Parathyroid adenoma (tissue), 2 donors: ENCODE data around the gene CA9.
"Not testable (repeated sequence)": the region's sequence is repeated elsewhere in the genome, so short reads cannot be mapped to it uniquely, and the experiment has no call there.

Experiments used
- H2AFZ ChIP-seq: fragments of 300-600 bp; sonication (generic); one replicate; pipeline ENCODE4 v1.7.0; 2017; ENCODE audit warnings: antibody characterized with exemption, mild to moderate bottlenecking
- H3K27ac ChIP-seq: fragments of 300-600 bp; sonication (generic); one replicate; pipeline ENCODE4 v1.7.0; 2017
- H3K27me3 ChIP-seq: fragments of 300-600 bp; sonication (generic); one replicate; pipeline ENCODE4 v1.7.0; 2017; ENCODE audit warnings: low read length; ENCODE audit not compliant: control insufficient read depth, insufficient read depth
- H3K36me3 ChIP-seq: fragments of 300-600 bp; sonication (generic); one replicate; pipeline ENCODE4 v1.7.0; 2017; ENCODE audit warnings: low read length; ENCODE audit not compliant: control insufficient read depth, insufficient read depth
- H3K4me1 ChIP-seq: fragments of 300-600 bp; sonication (generic); one replicate; pipeline ENCODE4 v1.7.0; 2017; ENCODE audit warnings: control low read depth
- H3K4me2 ChIP-seq: fragments of 300-600 bp; sonication (generic); one replicate; pipeline ENCODE4 v1.7.0; 2017; ENCODE audit warnings: low read length
- H3K4me3 ChIP-seq: fragments of 300-600 bp; sonication (generic); one replicate; pipeline ENCODE4 v1.7.0; 2017; ENCODE audit warnings: low read depth, low read length
- H3K79me2 ChIP-seq: fragments of 300-600 bp; sonication (generic); one replicate; pipeline ENCODE4 v1.7.0; 2017; ENCODE audit warnings: control low read depth
- H3K9ac ChIP-seq: fragments of 300-600 bp; sonication (generic); one replicate; pipeline ENCODE4 v1.7.0; 2017; ENCODE audit warnings: mild to moderate bottlenecking
- H3K9me3 ChIP-seq: fragments of 300-600 bp; sonication (generic); one replicate; pipeline ENCODE4 v1.7.0; 2017; ENCODE audit warnings: low read length; ENCODE audit not compliant: control insufficient read depth
- TF ChIP-seq, protein P1 (sequence below): fragments of 300-600 bp; sonication (generic); IDR thresholded peaks from one replicate; pipeline ENCODE4 v1.7.0; 2017; ENCODE audit warnings: antibody characterized with exemption, mild to moderate bottlenecking
- donor health status: primary hyperparathyroidism.

CA9 gene

DNA sequence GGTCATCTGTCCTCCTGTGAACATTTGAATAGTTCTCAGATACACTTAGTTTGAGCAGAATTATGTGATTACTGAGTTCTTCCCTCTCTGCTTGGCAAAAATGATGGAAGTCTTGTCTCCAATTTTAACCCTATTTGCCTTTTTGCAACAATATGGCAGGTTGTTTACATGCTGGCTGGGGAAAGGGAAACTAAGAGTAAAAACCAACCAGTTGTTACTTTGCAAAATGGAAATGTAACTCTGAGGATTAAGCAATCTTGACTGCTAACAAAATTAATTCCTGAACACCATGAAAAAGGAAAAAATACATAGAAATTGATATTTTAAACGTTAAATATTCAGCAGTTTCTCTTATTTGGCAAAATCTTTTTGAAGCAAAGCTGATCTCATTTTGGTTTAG lies 34.1 kb upstream of the CA9 start:
- Histone ChIP-seq H3K9ac (no peak overlapping the region), H3K27me3 (no peaks in the 10 kb centered on the region), H3K27ac (no peak overlapping the region), H3K79me2 (no peaks in the 10 kb centered on the region), H3K4me3 (no peak overlapping the region), H3K36me3 (no peaks in the 10 kb centered on the region), H3K4me1 (no peaks in the 10 kb centered on the region), H2AFZ (no peak overlapping the region), H3K4me2 (no peak overlapping the region), H3K9me3 (no peaks in the 10 kb centered on the region)
- TF ChIP-seq, protein P1, sequence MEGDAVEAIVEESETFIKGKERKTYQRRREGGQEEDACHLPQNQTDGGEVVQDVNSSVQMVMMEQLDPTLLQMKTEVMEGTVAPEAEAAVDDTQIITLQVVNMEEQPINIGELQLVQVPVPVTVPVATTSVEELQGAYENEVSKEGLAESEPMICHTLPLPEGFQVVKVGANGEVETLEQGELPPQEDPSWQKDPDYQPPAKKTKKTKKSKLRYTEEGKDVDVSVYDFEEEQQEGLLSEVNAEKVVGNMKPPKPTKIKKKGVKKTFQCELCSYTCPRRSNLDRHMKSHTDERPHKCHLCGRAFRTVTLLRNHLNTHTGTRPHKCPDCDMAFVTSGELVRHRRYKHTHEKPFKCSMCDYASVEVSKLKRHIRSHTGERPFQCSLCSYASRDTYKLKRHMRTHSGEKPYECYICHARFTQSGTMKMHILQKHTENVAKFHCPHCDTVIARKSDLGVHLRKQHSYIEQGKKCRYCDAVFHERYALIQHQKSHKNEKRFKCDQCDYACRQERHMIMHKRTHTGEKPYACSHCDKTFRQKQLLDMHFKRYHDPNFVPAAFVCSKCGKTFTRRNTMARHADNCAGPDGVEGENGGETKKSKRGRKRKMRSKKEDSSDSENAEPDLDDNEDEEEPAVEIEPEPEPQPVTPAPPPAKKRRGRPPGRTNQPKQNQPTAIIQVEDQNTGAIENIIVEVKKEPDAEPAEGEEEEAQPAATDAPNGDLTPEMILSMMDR: no peak

DNA sequence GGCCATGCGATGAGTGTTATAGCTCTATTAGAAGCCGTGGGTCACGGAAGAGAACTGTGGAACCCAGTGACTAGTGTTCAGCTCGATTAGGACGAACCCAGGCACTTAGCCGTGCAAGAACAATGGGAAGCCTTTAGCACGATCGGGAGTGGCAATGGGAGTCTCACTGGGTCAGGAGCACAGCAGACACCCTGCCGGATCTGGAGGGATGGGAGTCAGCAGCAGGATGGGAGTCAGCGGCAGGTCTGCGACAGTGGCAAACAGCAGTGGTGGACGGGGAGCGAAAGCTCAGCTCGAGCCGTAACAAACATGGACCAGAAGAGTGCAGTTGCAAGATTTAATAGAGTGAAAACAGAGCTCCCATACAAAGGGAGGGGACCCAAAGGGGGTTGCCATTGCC lies 33.3 kb upstream of the CA9 start:
- not testable (repeated sequence) for H3K4me1 ChIP-seq, H3K79me2 ChIP-seq, H3K27me3 ChIP-seq, H3K4me3 ChIP-seq, H3K9ac ChIP-seq, H3K36me3 ChIP-seq, H3K27ac ChIP-seq, H3K9me3 ChIP-seq, H3K4me2 ChIP-seq, H2AFZ ChIP-seq

DNA sequence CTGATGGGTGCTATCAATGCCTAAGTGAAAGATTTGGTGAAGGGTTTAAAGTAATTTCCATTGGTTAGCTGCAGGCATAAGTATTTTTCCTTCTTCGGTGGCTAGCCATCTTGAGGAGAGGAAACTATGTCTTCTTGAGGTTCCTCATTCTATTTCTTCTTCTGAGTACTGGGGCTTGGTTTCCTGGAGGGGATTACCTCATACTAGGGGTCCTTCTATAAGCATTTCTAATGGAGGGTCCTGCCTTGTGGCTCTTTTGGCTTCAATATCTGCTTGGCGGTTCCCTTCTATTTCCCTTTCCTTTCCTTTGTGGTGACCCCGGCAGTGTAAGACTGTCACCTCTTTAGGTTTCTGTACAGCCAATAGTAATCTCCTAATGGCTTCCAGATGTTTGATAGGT lies 32.2 kb upstream of the CA9 start:
- H3K79me2 ChIP-seq, H3K27ac ChIP-seq: not testable (repeated sequence)

DNA sequence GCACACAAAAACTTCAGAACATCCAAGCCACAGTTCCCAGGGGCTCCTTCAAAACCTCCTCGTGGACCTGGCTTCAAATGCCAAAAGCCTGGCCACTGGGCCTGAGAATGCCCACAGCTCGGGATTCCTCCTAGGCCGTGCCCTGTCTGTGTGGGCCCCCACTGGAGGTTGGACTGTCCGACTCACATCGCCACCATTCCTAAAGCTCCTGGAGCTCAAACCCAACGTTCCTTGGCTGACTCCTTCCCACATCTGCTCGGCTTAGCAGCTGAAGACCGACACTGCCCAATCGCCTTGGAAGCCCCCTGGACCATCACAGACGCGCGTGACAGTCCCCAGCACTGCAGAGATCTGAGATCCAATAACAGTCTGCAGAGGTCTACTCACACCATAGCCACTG lies 30.7 kb upstream of the CA9 start:
- Histone ChIP-seq H3K79me2 (no peaks in the 10 kb centered on the region), H3K9me3 (no peaks in the 10 kb centered on the region), H3K27me3 (no peaks in the 10 kb centered on the region), H3K4me3 (no peak overlapping the region), H3K27ac (no peak overlapping the region), H3K9ac (no peak overlapping the region), H3K4me1 (peaks cover 3% of the 10 kb centered on the region), H2AFZ (no peak overlapping the region), H3K36me3 (no peaks in the 10 kb centered on the region), H3K4me2 (no peak overlapping the region)
- TF ChIP-seq, protein P1: no peak

More for the DNA sequence above, 32.2 kb upstream of the CA9 start:
- not testable (repeated sequence) for H3K4me2 ChIP-seq, H3K9ac ChIP-seq, H3K4me3 ChIP-seq, H3K27me3 ChIP-seq, H2AFZ ChIP-seq, H3K36me3 ChIP-seq, H3K4me1 ChIP-seq, H3K9me3 ChIP-seq

DNA sequence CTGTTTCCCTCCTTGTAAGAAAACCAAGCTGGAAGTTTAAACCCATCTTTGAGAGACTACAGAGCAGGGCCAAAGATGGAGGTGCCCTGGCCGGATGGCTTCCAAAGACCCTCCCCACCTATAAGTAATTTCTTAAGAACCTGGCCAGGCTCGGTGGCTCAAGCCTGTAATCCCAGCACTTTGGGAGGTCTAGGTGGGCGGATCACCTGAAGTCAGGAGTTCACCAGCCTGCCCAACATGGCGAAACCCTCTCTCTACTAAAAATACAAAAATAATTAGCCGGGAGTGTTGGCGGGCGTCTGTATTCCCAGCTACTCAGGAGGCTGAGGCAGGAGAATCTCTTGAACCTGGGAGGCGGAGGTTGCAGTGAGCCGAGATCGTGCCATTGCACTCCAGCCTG lies 28.0 kb upstream of the CA9 start:
- peak overlapping the region; percentile 94 for H3K4me2 ChIP-seq
- not testable (repeated sequence) for H3K9ac ChIP-seq, H3K79me2 ChIP-seq, H3K27ac ChIP-seq, H3K9me3 ChIP-seq, H3K36me3 ChIP-seq, H3K27me3 ChIP-seq, H3K4me1 ChIP-seq
- peak overlapping the region; percentile 97 for H3K4me3 ChIP-seq
- peak overlapping the region; percentile 90 for H2AFZ ChIP-seq

DNA sequence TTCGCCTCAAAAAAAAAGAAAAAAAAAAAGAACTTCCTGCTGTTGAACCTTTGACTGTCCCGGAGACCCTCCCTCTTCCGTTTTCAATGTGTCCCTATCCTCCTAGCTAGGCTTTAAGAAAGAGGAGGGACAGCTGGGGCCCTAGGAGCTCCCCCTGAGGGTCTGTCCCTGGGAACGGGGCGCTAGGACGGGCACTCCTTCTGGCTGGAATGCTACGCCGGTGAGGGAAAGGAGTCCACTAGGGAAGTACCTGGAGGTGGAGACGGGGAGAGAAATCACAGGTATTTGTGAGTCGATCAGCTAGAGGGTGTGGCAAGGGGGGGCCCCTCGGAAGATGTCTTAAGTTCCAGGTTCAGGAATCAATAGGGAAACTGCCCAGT lies 27.6 kb upstream of the CA9 start:
- H3K4me1 ChIP-seq: peaks cover 3% of the 10 kb centered on the region
- H3K36me3 ChIP-seq: no peaks in the 10 kb centered on the region
- H3K4me3 ChIP-seq: peak overlapping the region; percentile 97

More for the DNA sequence above, 27.6 kb upstream of the CA9 start:
- Histone ChIP-seq H2AFZ (peak overlapping the region; percentile 90), H3K4me2 (peak overlapping the region; percentile 94), H3K79me2 (no peaks in the 10 kb centered on the region), H3K27me3 (no peaks in the 10 kb centered on the region), H3K9me3 (no peaks in the 10 kb centered on the region), H3K9ac (peak overlapping the region; percentile 21), H3K27ac (peak overlapping the region; percentile 71)
- TF ChIP-seq, protein P1: no peak
